Measurements from ENCODE around the gene NDRG4.

NDRG4 gene

DNA sequence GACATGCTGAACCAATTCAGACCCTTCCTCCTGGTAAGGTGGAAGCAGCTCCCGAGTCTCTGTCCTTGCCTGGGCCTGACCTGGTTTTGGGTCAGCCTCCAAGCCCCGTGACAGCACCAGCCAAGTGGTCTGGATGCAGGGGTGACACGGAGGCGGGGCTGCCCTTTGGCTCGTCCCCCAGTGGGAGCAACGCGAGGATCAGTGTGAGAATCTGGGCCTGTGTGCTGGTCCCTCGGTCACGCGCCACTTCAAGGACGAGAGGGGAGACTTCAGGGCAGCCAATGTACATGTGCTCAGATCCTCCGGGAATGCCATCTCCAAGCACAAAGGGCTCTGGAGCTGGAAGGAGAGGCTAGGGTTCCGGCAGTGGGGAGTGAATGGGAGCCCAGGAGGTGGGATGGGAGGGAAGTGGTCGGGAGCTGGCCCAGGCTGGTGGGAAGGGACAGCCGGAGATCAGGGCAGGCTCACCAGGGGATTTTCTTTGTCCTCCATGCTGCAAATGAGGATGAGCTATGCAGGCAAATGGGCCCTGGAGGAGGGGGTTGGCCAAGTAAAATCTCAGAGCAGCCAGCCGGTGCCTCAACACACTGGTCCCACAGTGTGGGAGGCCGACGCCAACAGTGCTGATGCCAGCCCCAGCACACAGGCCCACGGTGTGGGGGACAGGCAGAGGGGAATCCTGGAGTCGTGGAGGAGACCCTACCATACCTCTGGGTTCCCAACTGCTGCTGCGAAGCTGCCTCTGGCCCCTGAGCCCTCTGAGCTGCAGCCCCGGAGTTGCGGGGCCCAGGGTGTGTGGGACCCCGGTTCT lies 4.2 kb upstream of the NDRG4 start:
- no peak for DNase-seq (ENCODE audit: low spot score)

DNA sequence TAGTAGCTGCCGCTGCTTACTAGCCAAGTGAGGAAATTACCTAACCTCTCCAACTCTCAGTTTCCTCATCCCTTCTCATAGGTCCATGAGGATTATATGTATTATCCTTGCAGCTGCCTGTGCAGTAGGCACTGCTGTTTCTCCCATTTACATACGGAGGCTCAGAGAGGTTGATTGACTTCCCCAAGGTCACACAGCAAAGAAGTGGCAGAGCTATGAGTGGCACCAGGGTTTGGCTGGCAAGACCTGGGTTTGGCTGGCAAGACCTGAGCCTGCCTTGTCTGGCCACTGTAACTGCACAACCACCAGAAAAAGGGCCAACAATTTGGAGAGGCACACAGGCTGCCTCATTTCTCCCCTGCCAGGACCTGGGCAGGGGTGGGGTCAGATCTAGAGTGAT lies 2.5 kb upstream of the NDRG4 start:
- no peak for DNase-seq (ENCODE audit: low spot score)

DNA sequence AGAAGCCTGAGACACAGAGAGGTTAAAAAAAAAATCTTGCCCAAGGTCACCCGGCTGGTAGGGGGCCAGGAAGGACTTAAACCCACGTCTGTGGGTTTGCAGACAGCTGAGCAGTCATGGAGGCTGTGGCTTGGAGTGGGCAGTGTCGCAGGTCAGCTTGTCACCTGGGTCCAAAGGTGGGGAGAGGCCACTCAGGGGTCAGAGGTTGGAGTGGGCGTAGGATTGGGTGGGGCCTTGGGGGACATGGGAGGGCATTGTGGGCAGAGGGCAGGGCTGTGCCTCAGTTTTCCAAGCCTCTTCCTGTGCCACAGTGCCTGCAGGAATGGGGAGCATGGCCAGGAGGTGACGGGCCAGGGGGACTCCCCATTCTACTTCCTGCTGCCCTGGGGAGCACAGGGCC lies 2.0 kb upstream of the NDRG4 start:
- no peak for DNase-seq (ENCODE audit: low spot score)

DNA sequence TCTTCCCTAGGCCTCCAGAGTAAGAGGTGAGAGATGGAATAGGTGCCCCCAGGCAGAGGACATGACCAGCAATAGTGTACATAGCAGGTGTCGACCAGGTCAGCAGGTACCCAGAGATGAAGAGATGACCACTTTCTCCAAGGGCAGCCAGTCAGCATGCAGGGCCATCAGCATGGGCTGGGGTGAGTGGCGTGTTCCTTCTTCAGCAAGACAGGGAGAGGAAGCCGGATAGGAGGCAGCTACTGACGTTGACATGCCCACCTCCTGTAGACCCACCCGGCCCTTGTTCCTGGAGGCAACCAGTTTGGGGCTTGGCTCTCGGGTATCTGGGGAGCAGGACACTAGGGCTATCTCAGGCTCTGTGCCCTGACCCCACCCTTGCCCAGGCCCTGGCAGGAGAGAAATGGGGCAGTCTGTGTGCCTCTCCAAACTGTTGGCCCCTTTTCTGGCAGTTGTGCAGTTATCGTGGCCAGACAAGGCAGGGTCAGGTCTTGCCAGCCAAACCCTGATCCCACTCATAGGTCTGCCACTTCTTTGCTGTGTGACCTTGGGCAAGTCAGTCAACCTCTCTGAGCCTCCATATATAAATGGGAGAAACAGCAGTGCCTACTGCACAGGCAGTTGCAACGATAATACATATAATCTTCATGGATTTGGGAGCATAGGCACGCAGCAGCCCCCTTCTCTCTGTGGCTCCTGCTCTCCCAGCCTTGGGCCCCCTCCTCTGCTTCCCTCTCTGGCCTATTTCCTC lies 1.4 kb upstream of the NDRG4 start:
- DNase-seq (ENCODE audit: low spot score): no peak

- DNase-seq (ENCODE audit: low spot score): no peak
Measured at GRCh38 chr16:58499092-58499511, 841 bp upstream of the NDRG4 start.

- DNase-seq (ENCODE audit: low spot score): no peak
Measured at GRCh38 chr16:58500430-58501241, 693 bp downstream of the NDRG4 start.

- DNase-seq (ENCODE audit: low spot score): no peak
Measured at GRCh38 chr16:58501242-58502131, 1.5 kb downstream of the NDRG4 start.

- no peak for DNase-seq (ENCODE audit: low spot score)
Measured at GRCh38 chr16:58502217-58502921, 2.4 kb downstream of the NDRG4 start.

DNA sequence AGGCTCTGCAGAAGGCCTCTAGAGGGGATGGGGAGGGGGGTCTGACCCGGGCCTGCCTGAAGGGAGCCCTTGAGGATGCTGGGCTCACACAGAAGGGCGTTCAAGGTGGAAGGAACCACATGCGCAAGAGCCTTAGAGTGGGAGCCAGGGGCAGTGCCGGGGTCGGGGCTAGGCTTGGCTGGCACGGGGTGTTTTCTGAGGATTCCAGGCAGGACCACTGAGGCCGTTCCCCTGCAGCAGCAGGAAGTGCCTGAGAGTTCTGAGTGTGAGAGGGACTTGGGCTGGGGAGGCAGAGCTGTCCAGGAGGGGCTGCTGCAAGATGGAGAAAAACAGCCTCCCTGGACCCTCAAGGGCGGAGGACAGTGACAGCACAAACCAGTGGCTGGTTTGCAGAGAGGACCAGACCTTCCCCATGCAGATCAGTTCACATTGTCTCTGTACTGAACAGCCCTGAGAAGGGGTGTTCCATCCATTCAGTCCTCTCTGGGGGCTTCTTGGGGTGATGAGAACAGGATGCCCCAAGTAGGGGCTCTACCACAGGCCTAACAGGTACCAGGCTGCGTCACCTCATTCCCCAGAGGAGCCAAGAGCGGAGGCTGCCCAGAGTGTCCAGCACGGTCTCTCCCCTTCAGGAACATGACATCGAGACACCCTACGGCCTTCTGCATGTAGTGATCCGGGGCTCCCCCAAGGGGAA lies 3.4 kb downstream of the NDRG4 start:
- DNase-seq (ENCODE audit: low spot score): no peak

GRCh38 chr16:58503863-58504688 lies 4.1 kb downstream of the NDRG4 start:
- DNase-seq (ENCODE audit: low spot score): no peak

- DNase-seq (ENCODE audit: low spot score): no peak
Measured at GRCh38 chr16:58506241-58507194, 6.6 kb downstream of the NDRG4 start.

- no peak for DNase-seq (ENCODE audit: low spot score)
Measured at GRCh38 chr16:58507195-58507962, 7.4 kb downstream of the NDRG4 start.

- no peak for DNase-seq (ENCODE audit: low spot score)
Measured at GRCh38 chr16:58507963-58508670, 8.2 kb downstream of the NDRG4 start.

DNA sequence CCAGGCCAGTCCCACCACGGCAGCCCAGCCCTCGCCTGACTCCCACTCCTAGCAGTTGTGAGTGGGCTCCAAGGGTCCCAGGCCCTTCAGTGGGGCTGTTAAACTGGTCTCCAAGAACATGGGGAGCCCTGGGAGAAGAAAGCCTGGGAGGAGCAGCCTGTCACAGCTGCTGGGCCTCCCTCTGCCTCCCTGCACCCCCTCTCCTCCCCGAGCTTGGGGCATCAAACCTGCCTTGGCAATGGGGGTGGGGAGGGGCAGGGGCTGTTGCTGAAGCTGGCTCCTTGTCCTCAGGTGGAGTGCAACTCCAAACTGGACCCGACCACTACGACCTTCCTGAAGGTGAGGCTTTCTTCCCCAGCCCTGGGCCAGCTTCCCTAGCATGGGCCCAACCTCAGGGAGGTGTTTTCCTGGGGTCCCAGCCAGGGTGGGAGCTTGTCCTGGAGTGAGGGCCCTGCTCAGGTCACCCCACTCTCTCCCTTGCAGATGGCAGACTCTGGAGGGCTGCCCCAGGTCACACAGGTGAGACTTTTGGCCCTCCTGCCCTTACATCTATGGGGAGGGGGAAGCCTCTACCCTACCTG lies 8.8 kb downstream of the NDRG4 start:
- no peak for DNase-seq (ENCODE audit: low spot score)

DNA sequence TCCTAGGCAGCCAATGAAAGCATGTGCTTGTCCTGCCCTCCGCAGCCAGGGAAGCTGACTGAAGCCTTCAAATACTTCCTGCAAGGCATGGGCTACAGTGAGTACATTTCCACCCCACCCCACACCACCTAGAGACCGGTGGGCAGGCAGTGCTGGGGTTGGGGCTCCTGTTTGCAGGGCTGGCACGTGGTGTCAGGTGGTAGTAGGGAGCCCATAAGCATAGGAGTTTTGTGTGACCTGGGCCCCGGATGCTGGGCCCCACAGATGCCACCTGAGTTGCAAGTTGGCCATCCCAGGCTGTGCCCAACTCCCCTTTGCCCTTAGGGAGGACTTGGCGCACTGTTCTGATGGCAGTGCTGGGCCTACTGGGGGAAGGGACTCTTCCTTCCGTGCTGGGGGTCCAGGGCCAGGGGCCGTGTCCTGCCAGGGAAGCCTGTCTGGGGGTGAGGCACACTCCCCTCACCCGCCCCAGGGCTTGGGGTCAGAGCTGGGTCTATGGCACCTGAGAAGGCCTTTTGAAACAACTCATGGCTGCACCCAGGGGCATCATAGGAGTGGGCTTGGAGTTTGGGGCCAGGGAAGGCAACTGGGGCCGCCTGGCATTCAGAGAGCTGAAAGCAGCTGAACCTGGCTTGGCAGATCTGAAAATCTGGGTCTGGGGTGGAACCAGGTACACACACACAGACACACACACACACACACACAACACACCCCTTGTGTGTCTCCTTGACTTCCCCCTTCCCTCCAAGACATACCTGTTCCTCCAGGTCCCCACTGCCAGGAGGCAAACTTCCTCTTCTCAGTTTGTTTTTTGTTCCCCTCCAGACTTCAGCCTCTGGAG lies 9.5 kb downstream of the NDRG4 start:
- DNase-seq (ENCODE audit: low spot score): no peak

Data from putamen (tissue), 1 donor.